Erythroblast (primary cell): ENCODE results near the gene HOXA2.

ENCODE experiments used
- GATA1 ChIP-seq: IDR thresholded peaks from 2 replicates; pipeline ENCODE4 v1.6.1; 2011; ENCODE audit warnings: low read depth, mild to moderate bottlenecking, control low read depth, low read length, moderate library complexity
- POLR2A ChIP-seq: IDR thresholded peaks from 2 replicates; pipeline ENCODE4 v1.6.1; 2011; ENCODE audit warnings: mild to moderate bottlenecking, low read length

- TF ChIP-seq POLR2A (no peak), GATA1 (no peak)
Measured at GRCh38 chr7:27095050-27095896, 7.2 kb downstream of the HOXA2 start.
